PC-3 (cell line): ENCODE data around the gene ENHO. TPM values are rescaled to one million over a fixed set of nuclear protein-coding genes. Genes with fewer than 3 reads are reported as not detected.
"Not testable (repeated sequence)": the region's sequence is repeated elsewhere in the genome, so short reads cannot be mapped to it uniquely, and the experiment has no call there.

ENCODE experiments used
- ATAC-seq: fragments of 200-7000 bp; cut with Tn5 transposase; 2 replicates; pipeline ENCODE4 v1.9.1; 2020; ENCODE audit warnings: mild to moderate bottlenecking, moderate library complexity
- BruUV-seq: library from RNA; stranded (reverse); fragments of 400-500 nt; replicated peaks from 2 replicates; lab custom pipeline; 2021; lab: Mats Ljungman, UMichigan
- CTCF ChIA-PET: fragments of 300-600 bp; sonication (Branson Sonifier 250); formaldehyde crosslinking; loops from one replicate; lab custom pipeline; 2022; ENCODE audit warnings: antibody characterized with exemption; lab: Charles Lee
- POLR2A ChIA-PET: fragments of 300-600 bp; sonication (Branson Sonifier 250); formaldehyde crosslinking; loops from one replicate; lab custom pipeline; 2022; ENCODE audit warnings: antibody characterized with exemption; ENCODE audit not compliant: unreplicated experiment; lab: Charles Lee
- DNase-seq: peaks from one replicate; pipeline ENCODE4 v3.0.0-alpha.2; 2015
- H2AFZ ChIP-seq: fragments of 300-600 bp; sonication (generic); 2 replicates; pipeline ENCODE4 v1.6.0; 2016; ENCODE audit warnings: antibody characterized with exemption, low read length
- H3F3A ChIP-seq: fragments of 300-600 bp; sonication (generic); one replicate; pipeline ENCODE4 v1.6.0; 2017; ENCODE audit warnings: antibody characterized with exemption, low read length, control low read depth, mild to moderate bottlenecking; ENCODE audit not compliant: unreplicated experiment
- H3K27ac ChIP-seq: fragments of 300-600 bp; sonication (generic); 2 replicates; pipeline ENCODE4 v1.5.1; 2016; ENCODE audit warnings: mild to moderate bottlenecking, low read length
- H3K27me3 ChIP-seq: fragments of 300-600 bp; sonication (generic); 2 replicates; pipeline ENCODE4 v1.6.1; 2016; ENCODE audit warnings: low read length, mixed read lengths
- H3K36me3 ChIP-seq: fragments of 300-600 bp; sonication (generic); 2 replicates; pipeline ENCODE4 v1.6.1; 2016; ENCODE audit warnings: low read depth, mixed run types, low read length, mixed read lengths
- H3K4me1 ChIP-seq: fragments of 300-600 bp; sonication (generic); 2 replicates; pipeline ENCODE4 v1.5.1; 2016; ENCODE audit warnings: low read length; ENCODE audit not compliant: insufficient read depth
- H3K4me2 ChIP-seq: fragments of 300-600 bp; sonication (generic); 2 replicates; pipeline ENCODE4 v1.6.0; 2016; ENCODE audit warnings: low read length
- H3K4me3 ChIP-seq: fragments of 300-600 bp; sonication (generic); 2 replicates; pipeline ENCODE4 v1.5.1; 2016; ENCODE audit warnings: mild to moderate bottlenecking, low read length, mixed read lengths
- H3K79me2 ChIP-seq: fragments of 300-600 bp; sonication (generic); 2 replicates; pipeline ENCODE4 v1.6.1; 2017; ENCODE audit warnings: low read length, mixed read lengths
- H3K9ac ChIP-seq: fragments of 300-600 bp; sonication (generic); 2 replicates; pipeline ENCODE4 v1.6.0; 2016; ENCODE audit warnings: mild to moderate bottlenecking, low read length
- H3K9me2 ChIP-seq: fragments of 300-600 bp; sonication (generic); replicated peaks from 2 replicates; pipeline ENCODE4 v1.6.1; 2016; ENCODE audit warnings: mixed run types, low read length, mixed read lengths
- H3K9me3 ChIP-seq: fragments of 300-600 bp; sonication (generic); 2 replicates; pipeline ENCODE4 v1.6.1; 2016; ENCODE audit warnings: low read length, mixed read lengths
- H4K20me1 ChIP-seq: fragments of 300-600 bp; sonication (generic); 2 replicates; pipeline ENCODE4 v1.6.1; 2016; ENCODE audit warnings: low read length, mixed read lengths
- CTCF ChIP-seq: fragments of 300-600 bp; sonication (generic); conservative IDR thresholded peaks from 2 replicates; pipeline ENCODE4 v1.5.1; 2017; ENCODE audit warnings: antibody characterized with exemption, low read depth, mild to moderate bottlenecking, low read length
- EZH2 ChIP-seq: fragments of 300-600 bp; sonication (generic); IDR thresholded peaks from one replicate; pipeline ENCODE4 v1.6.1; 2017; ENCODE audit warnings: antibody characterized with exemption, mild to moderate bottlenecking, low read length; ENCODE audit not compliant: unreplicated experiment
- EZH2phosphoT487 ChIP-seq: fragments of 300-600 bp; sonication (generic); IDR thresholded peaks from 2 replicates; pipeline ENCODE4 v1.6.1; 2018; ENCODE audit warnings: mild to moderate bottlenecking, antibody characterized with exemption, low read length, borderline replicate concordance
- intact Hi-C: fragments of 100-400 bp; cut with micrococcal nuclease; formaldehyde crosslinking; loops from 2 replicates; pipeline ENCODE4 v1.9.0; 2023
- total RNA-seq: library from RNA; depleted of rRNA; stranded (reverse); fragments of >200 nt; gene quantifications from 2 replicates; pipeline ENCODE4 v1.2.3, GENCODE V29; 2014

The ENHO gene
- total RNA-seq, 1 experiment from 2014 or later, result 1.3 TPM

GRCh38 chr9:34481620-34482019 is 41.2 kb downstream of the ENHO start:
- H2AFZ ChIP-seq, H3K36me3 ChIP-seq, H3K79me2 ChIP-seq, intact Hi-C loops, H3K9me3 ChIP-seq, H3F3A ChIP-seq, H3K4me3 ChIP-seq, H3K4me1 ChIP-seq, H3K27ac ChIP-seq, H3K9ac ChIP-seq, H3K27me3 ChIP-seq, H4K20me1 ChIP-seq, BruUV-seq, H3K4me2 ChIP-seq, CTCF ChIA-PET, DNase-seq, POLR2A ChIA-PET, ATAC-seq, H3K9me2 ChIP-seq: not testable (repeated sequence)

- ChIA-PET CTCF (no interaction called here), POLR2A (no interaction called here)
- intact Hi-C loops, result no loop called here
- DNase-seq (no peak), ATAC-seq (no peak)
- Histone ChIP-seq H3K79me2 (no peaks in the 10 kb centered on the region), H3K4me1 (no peaks in the 10 kb centered on the region), H3K27me3 (no peaks in the 10 kb centered on the region), H2AFZ (no peak overlapping the region), H3K4me2 (no peak overlapping the region), H3K4me3 (no peak overlapping the region), H3K9me3 (no peaks in the 10 kb centered on the region), H3K27ac (no peak overlapping the region), H3K9me2 (no peaks in the 10 kb centered on the region), H3F3A (no peaks in the 10 kb centered on the region), H4K20me1 (no peaks in the 10 kb centered on the region), H3K36me3 (no peaks in the 10 kb centered on the region), H3K9ac (no peak overlapping the region)
- TF ChIP-seq EZH2, result no peak
- BruUV-seq, result no TSS peak
Measured at GRCh38 chr9:34479431-34479866, 43.3 kb downstream of the ENHO start.

- Histone ChIP-seq H3K9me2 (no peaks in the 10 kb centered on the region), H3K9me3 (no peaks in the 10 kb centered on the region), H3K4me2 (no peak overlapping the region), H3K27me3 (no peaks in the 10 kb centered on the region), H2AFZ (no peak overlapping the region), H3K9ac (no peak overlapping the region), H3K4me3 (no peak overlapping the region), H3K4me1 (no peaks in the 10 kb centered on the region), H3F3A (no peaks in the 10 kb centered on the region), H3K27ac (no peak overlapping the region), H3K36me3 (no peaks in the 10 kb centered on the region), H3K79me2 (no peaks in the 10 kb centered on the region), H4K20me1 (no peaks in the 10 kb centered on the region)
- no peak for ATAC-seq
- ChIA-PET POLR2A (no interaction called here), CTCF (interaction anchor here (0.6 kb wide), 1 partner anchor 24 kb away, joined by 11 read pairs; no protein-coding TSS in a partner anchor)
- TF ChIP-seq CTCF (no peak), EZH2 (no peak), EZH2phosphoT487 (no peak)
- DNase-seq, result no peak
- BruUV-seq, result no TSS peak
- intact Hi-C loops, result no loop called here
Measured at GRCh38 chr9:34477541-34477940, 45.2 kb downstream of the ENHO start.

GRCh38 chr9:34475097-34475496 is 47.7 kb downstream of the ENHO start:
- ATAC-seq (no peak), DNase-seq (no peak)
- intact Hi-C loops, result no loop called here
- Histone ChIP-seq H3K9ac (no peak overlapping the region), H3K27ac (no peak overlapping the region), H3K36me3 (no peaks in the 10 kb centered on the region), H3K4me1 (no peaks in the 10 kb centered on the region), H4K20me1 (no peaks in the 10 kb centered on the region), H3K79me2 (no peaks in the 10 kb centered on the region), H3K9me2 (no peaks in the 10 kb centered on the region), H3K27me3 (no peaks in the 10 kb centered on the region), H3K4me3 (no peak overlapping the region), H3K4me2 (no peak overlapping the region), H3K9me3 (no peaks in the 10 kb centered on the region), H3F3A (no peaks in the 10 kb centered on the region), H2AFZ (no peak overlapping the region)
- TF ChIP-seq EZH2, result no peak
- no peak for TF ChIP-seq CTCF
- TF ChIP-seq EZH2phosphoT487, result no peak
- BruUV-seq, result no TSS peak
- POLR2A ChIA-PET, result no interaction called here
- CTCF ChIA-PET, result no interaction called here
